GM12874 (cell line): ENCODE measurements around the gene SPNS3.

Experiments
- TF ChIP-seq, protein P1 (sequence below): IDR thresholded peaks from 2 replicates; pipeline ENCODE4 v1.5.1; 2011; ENCODE audit warnings: low read depth, mild to moderate bottlenecking, control low read depth, low read length, moderate library complexity; ENCODE audit not compliant: insufficient read depth

The SPNS3 gene

DNA sequence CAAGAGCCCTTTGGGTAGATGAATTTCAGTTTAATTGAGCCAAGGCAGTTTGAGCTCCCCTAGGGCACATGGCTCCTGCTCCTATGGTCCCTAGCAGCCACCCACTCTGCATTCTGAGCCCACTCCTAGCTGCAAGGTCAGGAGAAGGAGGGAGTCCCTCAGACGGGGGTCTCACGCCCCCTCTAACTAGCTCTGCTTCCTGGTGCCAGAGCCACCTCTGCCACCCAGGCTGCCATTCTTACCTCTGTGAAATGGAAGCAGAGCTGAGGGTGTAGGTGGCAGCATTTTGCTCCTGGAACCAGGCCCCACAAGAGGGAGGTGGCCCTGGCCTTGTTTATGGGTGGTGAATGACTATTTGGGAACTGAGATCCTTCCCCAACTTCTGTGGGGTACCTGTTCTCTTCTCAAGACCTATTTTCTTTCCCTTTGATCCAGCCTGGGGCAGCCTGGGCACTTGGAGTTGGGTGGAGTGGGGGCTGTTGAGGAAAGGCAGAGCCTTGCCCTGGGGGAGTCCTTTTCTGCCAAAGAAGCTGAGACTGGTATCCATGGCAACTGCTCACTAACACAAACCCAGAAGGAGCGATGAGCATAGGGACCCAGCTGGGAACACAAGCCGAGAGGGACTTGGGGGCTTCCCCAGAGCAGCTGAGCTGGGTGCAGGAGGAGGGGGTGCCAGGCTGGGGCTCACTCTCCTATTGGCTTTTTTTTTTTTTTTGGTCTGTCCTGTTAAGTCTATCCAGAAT, 69.7 kb downstream of the SPNS3 start:
- TF ChIP-seq, protein P1, sequence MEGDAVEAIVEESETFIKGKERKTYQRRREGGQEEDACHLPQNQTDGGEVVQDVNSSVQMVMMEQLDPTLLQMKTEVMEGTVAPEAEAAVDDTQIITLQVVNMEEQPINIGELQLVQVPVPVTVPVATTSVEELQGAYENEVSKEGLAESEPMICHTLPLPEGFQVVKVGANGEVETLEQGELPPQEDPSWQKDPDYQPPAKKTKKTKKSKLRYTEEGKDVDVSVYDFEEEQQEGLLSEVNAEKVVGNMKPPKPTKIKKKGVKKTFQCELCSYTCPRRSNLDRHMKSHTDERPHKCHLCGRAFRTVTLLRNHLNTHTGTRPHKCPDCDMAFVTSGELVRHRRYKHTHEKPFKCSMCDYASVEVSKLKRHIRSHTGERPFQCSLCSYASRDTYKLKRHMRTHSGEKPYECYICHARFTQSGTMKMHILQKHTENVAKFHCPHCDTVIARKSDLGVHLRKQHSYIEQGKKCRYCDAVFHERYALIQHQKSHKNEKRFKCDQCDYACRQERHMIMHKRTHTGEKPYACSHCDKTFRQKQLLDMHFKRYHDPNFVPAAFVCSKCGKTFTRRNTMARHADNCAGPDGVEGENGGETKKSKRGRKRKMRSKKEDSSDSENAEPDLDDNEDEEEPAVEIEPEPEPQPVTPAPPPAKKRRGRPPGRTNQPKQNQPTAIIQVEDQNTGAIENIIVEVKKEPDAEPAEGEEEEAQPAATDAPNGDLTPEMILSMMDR, result no peak

DNA sequence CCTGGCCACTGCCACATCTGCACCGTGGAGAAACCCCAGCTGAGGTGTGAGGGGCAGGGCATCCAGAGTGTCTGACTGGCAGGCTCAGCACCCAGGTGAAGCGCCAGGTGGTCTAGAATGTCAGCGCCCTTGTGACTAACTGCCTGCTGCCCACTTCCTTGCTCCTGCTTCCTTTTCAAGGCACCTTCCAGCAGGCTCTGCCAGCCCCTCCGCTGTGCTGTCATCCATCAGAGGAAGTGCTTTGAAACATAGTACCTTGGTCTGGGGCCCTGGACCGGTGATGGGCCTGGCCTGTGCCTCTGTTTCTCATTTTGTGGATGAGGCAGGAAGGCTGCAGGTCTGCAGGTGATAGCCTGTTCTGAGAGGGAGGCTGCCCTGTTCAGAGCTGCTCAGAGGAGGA, 70.4 kb downstream of the SPNS3 start:
- TF ChIP-seq, protein P1, result no peak

GRCh38 chr17:4505187-4505586, 71.4 kb downstream of the SPNS3 start:
- TF ChIP-seq, protein P1, result no peak

- TF ChIP-seq, protein P1, result no peak
These were observed 72.6 kb downstream of the SPNS3 start for GRCh38 chr17:4506175-4506813.

- TF ChIP-seq, protein P1, result no peak
These were observed 73.2 kb downstream of the SPNS3 start for GRCh38 chr17:4506892-4507291.

DNA sequence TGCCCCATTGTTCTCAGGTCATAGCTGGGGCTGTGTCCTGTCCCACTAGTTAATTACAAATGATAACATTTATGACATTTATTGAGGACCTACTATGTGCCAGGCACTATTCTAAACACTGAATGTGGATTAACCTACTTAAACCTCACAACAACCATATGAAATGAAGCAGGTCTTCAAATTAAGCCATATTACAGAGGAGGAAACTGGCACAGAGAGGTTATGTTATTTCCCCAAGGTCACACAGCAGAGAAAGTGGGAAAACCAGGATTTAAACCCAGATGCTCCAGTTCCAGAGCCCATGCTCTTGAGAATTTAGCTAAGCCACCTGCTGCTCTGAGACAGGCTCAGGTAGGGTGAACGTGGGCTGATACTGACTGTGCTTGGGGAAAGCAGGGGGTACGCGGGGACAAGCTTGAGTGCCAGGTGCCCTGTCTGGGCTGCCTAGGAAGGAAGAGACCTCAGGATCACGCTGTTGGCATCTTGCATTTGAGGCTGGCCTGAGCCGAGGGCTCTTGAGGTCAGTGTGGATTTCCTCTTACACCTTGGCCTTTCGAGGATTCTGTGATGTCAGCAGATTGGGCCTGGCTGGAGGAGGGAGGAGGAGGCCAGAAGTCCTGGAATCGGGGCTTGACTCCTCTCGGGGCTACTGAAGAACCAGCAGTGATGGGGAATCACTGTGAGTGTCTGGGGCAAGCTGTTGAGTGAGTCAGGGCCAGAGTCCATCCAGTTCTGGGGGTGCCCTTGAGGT, 73.8 kb downstream of the SPNS3 start:
- TF ChIP-seq, protein P1, result no peak

- TF ChIP-seq, protein P1, result no peak
These were observed 74.5 kb downstream of the SPNS3 start for GRCh38 chr17:4508207-4508606.
